NK-92 (cell line): ENCODE results near the gene APP.

Source experiments
- DNase-seq: peaks from one replicate; lab custom pipeline; 2025; ENCODE audit not compliant: unreplicated experiment; lab: John Stamatoyannopoulos, UW

The APP gene

DNA sequence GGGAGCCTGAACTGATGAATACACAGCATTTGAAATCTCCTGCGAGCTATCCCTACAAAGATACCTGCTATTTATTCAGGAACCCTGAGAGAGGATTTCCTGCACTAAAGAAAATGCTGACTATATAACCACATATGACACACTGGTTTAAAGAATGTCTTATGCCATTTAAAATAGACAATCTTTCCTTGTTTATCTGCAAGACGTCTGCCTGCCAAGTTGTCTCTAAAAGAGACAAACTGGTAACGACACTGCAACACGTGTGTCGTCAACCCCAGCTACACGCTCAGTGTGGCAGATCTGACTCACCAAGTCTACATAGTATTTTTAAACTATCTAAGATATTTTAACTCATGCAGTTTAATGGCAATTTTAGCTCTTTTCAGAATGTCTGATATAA is 42.7 kb downstream of the APP start:
- no peak for DNase-seq

DNA sequence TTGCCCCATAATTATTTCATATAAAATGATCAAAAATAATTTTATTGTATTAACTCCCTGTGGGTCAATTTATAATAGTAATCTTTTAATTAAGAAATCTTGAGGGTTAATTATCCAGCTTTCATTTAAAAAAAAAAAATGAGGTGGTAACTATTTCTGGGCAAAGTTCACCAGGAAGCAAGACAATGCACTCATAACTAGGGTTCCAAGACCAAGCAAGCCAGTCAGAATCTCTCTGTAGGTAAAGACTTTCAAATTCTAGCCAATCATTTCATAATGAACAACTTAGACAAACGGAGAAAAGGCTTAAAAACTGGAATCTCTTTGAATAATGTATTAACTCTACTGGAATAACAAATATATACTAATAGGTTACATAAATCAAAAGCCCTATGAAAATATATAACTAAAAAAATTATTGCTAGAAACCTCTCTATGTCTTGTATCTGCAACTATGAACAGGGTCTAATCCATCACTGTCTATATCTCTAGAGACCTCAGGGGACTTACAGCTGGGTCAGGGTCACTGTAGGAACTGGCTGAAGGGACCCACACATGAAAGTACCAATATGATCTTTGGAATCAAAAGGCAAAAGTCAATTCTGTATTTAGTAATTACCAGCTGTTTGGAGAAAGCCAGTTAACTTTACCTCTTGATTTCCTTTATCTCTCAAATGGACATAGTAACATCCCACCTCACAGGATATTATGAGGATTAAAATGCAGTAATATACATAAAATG is 43.3 kb downstream of the APP start:
- DNase-seq, result no peak

DNA sequence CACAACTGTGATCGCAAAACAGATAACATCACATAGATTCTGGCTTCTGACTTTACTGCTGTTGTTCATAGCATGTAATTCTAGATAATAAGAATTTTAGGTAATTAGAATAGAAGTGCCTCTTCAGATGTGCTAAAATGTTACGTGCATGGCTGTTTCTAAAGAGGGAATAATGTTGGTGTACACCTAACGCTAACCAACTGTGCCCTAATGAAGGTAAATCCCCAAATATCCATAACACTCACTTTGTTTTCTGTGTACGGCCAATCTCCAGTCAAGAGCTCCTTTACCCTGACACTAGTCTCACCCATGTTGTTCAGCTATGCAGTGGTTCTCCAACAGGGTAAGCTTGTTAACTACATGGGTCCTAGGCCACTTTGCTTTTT is 44.4 kb downstream of the APP start:
- DNase-seq, result no peak

DNA sequence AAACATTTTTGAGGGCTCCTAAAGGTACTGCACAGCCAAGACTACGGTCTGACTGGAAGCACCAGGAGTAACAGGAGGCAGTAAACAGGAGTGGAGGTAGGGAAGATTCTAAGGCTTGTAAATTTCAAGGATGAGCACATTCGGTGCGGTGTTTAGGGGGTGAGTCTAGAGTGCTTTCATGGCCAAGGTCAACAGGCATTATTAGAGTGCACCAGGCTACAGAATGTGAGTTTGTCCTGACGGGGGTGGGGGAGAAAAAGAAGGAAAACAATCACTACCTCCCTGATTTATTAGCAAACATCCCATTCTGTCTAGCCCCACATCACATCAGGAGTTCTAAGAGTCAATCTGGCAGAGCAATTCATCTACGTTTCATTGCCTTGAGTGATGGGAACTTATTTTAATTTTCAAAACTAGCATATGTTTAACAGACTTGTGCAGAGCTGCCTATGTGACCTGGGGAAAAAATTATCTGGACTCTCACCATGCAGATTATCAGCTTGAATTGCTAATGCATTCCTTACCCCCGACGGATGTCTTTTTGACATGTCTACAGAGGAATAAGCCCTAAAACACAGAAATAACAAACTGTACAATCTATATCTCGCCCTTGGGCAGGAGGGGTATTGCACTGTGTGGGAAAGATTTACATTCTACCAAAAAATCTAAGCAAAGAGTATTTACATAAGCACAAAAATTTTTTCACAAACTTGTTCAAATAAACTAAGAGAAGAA is 45.0 kb downstream of the APP start:
- DNase-seq, result no peak

DNA sequence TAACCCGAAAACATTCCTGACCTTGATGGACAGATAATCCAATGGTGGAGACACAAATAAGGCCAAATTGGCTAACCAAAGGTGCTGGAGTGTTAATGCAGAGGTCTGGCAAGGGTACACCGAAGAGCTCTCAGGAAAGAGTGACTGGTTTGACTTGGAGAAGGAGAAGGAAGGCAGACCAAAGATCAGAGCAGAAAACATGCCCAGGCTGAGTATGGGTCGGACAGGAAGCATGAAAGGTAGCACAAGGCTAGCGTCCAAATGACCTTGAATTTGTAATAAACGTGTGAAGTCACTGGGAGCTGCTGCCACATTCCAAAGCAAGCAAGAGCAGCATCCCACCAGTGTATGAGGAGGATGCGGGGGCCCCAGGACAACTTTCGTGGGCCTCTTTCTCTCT is 45.7 kb downstream of the APP start:
- no peak for DNase-seq

DNA sequence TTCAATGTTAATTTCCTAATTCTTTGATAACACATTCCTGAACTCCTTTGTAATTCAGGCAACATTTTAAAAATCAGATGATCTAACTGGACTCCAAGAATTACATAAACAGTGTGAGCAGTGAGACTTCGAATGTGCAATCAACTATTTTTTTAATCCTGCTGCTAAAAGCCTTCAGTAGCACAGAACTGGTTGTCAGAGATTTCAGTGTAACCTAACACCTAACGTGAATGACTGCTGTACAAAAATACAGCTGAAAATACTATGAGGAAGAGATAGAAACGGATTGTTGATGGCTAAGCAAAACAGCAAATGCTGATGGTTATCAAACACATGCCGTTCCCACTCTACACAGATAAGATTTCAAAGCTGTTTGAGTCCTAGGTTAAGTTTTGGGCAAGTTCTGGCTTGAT is 46.1 kb downstream of the APP start:
- DNase-seq, result no peak

DNA sequence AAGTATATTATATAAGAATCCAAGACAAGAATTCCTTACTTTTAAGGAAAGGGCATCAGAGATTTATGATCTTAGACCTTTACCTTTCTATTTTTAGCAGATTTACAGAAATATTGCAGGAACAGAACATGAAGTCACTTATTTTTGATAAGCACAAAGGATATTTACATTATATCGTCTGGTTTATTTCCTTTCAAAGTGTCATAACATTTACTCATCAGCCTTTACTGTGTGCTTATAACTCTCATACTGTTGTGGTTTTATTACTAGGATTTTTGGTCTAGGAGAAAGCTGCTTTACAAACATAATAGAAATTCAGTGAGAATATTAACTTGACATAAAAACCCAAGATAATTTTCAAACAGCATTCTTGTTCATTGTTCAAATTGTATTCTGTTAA is 47.6 kb downstream of the APP start:
- DNase-seq, result no peak

DNA sequence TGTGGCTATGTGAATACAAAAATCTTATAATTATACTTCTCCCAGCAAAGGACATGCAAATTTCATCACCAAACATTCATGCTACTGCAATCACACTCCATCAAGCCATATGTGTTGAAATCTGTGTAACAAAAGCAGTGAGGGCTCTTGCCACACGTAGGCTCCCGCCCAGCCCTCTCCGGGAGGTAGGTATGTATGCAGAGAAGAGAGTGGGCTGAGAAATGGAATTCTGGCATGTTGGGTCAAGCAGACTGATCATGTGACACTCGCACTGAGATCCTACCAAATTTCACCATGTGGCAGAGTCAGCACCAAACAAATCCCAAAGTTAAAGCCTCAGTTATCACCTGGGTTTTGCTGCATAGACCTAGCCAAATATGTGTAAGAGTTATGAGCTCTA is 49.7 kb downstream of the APP start:
- no peak for DNase-seq

DNA sequence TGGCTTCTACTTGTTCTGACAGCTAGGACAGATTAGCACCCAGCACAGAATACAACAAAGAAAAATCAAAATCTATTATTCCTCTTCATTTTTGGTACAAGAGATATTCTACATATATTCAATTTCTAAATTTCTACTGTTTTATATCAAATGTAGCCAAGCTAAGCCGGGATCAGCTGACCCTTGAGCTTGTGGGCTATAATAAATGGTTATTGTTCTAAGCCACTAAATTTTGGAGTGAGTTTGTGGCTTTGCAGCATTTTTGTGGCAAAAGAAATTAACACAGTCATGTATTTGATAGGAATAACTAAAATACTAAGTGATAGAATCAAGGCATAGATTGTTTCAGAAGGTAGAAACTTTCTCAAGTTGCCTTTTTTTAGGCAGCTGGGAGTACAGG is 50.7 kb downstream of the APP start:
- DNase-seq, result no peak

DNA sequence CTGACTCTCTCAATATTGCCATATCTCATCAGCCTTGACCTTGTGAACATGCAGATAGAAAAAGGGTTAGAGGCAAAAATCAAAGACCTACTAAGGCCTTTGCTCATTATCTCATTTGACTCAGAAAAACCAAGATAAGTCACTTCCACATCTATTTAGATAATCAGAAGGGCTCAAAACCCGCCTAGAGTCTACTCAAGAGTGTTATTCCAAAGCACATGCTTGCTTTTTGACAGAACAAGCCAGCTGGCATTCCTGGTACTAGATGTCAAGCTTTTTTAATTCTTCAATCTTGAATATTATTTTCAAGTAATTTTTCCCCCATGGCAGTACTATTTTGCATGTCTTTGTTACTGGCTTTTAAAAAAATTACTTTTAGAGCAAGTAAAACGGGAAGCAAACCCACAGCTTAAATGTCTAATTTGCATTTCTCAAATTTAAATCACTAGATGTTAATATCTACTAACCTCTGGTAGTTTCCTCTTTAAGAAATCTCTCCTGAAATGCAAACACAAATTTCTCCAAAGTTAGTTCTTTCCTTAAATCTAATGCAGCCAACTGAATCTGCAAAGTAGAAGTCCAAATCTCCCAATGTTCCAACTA is 51.5 kb downstream of the APP start:
- DNase-seq, result no peak

DNA sequence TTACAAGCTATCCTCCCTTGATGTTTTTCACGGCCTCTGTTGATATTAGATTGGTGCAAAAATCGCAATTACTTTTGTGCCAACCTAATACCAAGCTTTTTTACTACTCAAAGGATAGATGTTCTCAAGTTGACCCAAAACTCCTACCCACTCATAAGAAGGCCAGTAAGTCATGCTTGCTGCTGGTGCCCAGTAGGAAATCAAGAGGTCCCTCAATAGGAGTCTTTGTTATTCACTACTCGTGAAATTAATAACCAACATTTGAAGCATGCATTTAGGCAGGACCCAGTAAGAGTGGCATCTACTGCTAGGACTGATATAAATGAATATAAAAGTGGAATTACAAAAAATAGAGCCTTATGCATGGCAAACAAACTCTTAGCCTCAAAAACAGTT is 52.6 kb downstream of the APP start:
- DNase-seq, result no peak

DNA sequence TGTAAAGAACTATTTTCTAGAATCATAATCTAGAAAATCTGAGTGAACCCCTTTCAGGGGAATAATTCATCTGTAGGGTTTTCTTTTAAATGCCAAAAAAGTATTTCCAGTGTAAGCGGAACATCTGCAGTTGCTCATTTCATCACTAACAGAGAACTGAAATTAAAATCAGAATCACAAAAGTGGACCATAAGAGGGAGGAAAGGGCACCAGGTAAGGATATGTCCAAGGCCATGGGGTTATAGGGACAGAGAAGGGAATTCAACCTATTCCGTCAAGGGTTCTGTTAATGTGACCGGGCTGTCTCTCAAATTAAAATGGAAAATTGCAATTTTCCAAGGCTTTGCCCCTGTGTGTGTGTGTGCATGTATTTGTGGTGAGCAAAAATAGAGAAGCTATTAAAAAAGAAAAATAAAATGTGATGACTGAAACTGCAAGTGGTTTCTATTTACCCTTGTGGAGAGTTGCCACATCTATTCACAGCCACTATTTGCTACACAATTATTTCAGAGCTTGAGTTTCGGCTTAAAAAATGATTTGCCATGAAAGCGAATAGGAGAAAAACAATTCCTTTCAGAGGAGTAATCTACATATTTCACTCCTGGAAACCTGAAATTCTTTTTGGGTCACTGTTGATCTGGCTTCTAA is 53.1 kb downstream of the APP start:
- DNase-seq, result no peak

DNA sequence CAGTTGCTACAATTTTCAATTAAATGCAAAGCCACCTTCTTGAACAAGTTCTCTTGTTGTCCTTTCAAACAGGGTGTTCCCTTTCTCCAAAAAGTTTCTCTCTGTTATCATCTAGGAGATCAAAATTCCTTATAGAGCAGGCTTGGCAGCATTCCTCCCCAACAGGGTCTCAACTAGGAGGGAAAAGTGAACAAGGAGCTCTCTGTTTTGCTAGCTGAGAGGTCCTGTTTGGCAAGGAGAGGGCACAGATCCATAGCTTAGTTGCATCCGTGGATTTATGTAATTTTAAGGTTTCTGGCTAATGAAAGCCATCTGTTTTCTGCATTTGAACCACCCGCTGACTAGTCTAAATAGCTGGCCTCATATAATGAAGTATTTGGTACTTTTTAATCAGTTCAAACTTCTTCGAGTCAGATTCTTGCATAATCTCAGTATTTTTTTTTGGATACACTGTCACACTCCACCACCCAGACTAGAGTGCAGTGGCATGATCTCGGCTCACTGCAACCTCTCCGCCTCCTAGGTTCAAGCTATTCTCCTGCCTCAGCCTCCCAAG is 54.0 kb downstream of the APP start:
- DNase-seq, result no peak

DNA sequence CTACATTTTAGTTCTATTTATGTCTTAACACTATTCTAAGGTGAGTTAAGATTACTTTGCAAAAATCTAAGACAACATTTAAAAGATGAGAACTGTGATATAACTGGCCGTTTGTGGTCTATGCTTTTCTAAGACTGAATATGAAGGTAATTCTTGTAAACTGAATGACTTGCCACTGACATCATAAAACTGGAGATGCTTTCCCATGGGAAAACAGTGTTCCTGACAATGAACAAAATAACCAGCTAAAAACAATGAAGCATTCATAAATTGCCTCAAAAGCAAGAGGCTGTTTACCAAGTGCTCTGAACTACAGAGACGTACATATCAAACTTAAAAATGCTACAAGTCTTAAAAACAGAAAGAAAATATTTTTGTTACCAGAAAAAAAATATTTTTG is 54.7 kb downstream of the APP start:
- DNase-seq, result no peak

DNA sequence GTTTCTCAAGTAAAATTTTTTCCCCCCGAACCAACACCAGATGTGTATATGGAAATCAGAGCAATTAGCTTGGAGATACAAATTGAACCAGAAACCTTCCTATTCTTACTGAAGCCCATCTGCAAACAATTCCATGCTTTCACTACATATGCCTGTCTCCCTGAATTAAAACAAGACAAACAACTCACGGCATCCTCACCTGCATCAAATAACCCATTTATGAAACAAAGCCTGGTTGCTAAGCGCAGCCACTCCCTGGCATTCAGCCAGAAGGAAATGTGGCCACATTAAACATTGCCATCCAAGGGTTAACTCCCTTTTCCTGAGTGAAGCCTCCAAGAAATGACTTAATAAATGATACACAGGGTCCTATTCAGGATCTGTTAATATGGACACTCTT is 55.3 kb downstream of the APP start:
- no peak for DNase-seq

DNA sequence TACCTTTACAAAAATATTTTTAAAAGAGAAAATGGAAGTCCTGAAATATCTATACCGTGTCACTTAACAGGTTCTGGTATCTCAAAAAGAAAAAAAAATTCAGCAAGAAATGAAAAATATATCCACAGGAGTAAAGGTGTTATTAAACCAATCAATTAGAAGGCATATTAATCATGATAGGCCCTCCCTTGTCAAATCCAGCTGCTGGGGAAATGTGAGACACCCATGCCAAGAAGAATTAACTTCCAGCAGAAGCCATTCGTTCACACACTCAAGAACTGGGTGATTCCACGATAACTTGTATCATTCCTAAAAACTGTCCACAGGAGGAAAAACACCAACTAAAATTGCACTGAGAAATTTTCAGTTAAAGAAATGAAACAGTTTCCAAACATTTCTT is 57.6 kb downstream of the APP start:
- no peak for DNase-seq

DNA sequence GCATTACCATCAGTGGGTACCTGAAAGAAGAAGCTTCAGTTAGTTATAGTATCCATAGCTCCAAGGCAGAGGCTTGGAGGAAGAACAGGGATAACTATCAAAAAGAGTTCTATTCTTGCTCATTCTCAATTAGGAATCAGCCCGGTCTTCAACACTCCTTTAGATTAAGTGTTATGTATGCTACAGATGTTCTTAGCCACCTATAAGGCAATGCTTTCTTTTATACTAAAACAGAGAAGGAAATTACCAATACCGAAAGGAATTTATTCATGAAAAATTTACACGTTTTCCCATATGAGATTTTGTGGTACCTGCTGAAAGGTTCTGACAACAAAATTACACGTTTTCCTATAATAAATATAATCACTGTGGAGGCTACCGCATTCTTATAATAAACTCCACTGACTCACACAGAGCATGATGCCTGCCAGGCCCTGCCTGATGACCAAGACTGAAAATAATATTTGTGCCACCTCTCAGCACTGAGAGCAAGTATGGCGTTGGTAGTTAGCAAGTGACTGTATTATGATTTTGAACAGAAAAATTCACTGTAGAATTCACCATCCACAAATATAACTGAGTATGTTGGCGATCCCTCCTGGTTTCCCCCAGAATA is 58.3 kb downstream of the APP start:
- DNase-seq, result no peak

DNA sequence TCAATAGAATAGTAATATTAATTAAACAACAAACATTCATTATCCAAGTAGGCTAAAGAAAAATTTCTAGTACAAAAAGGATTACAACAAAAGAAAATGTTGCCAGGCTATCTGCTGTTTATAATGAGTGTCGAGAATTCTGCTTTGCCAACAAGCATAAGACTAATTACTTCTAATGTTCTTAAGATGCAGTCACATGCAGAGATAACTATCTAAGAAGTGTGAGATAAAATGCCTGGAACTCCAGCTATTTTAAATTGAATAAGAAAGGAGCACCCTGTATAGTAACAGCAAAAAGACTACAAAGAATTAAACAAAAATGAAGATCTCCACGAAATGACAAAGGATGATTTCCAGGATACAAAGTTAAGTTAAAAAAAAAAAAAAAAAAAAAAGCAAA is 59.9 kb downstream of the APP start:
- no peak for DNase-seq

DNA sequence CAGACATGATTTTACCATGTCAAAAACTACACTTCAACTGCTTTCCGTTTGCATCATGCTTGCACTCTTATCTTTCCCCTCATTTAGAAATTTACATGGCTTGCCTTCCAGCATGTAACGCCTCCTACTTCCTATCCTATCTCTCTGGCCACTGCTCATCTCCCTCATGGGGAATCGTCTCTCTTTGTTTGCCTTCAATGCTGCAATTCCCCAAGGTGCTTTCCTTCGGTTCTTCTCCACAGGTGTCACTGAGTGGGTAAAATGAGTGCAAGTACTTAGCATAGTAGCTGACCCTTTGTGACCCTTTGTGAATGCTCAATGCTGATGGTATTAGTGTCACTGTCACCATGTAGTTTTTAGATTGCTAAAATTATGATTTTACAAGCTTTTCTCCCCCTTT is 63.1 kb downstream of the APP start:
- no peak for DNase-seq

DNA sequence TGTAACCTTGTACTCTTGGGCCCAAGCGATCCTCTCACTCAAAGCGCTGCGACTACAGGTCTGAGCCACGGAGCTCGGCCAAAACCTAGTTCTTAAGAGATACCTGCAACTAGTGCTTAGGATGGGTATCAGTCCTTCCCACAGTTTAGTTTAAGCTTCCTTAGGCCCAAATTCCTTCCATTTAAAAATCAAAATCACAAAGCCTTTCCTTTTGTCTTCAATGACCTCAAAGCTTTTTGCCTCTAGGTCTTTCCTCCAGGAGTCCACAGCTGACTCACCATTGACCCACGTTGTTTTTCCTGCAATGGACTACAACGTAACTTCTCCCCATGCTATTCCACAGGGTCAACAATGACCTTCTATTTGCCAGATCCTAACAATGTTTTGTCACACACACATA is 64.0 kb downstream of the APP start:
- DNase-seq, result no peak

DNA sequence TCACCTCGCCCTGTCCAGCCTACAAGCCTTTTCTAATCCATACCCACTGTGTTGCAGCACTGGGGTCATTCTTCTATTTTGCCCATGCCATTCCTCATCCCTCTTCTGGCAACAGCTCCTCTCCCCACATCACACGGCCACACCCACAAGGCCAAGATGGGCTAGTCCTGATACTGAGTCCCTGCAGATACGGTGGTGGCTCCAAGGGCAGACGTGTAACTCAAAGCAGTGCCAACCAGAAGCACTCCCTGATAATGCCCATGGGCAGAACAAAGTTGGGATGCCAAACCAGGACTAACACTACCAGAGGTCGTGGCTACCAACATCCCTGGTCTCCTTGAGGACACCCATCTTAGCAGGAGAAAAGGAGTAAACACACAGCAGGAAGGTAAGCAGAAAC is 64.8 kb downstream of the APP start:
- no peak for DNase-seq
